GM21381 (cell line): ENCODE measurements around the gene GC.
"Not testable (repeated sequence)": the region's sequence is repeated elsewhere in the genome, so short reads cannot be mapped to it uniquely, and the experiment has no call there.

Experiments used
- ATAC-seq: cut with Tn5 transposase; IDR thresholded peaks from one replicate; pipeline ENCODE4 v1.9.1; 2021; ENCODE audit warnings: mild to moderate bottlenecking, moderate library complexity; ENCODE audit not compliant: unreplicated experiment

The GC gene

GRCh38 chr4:71768123-71768522 lies 15.8 kb downstream of the GC start:
- ATAC-seq, result no peak

- no peak for ATAC-seq
Observed at GRCh38 chr4:71765821-71766383, 18.0 kb downstream of the GC start.

DNA sequence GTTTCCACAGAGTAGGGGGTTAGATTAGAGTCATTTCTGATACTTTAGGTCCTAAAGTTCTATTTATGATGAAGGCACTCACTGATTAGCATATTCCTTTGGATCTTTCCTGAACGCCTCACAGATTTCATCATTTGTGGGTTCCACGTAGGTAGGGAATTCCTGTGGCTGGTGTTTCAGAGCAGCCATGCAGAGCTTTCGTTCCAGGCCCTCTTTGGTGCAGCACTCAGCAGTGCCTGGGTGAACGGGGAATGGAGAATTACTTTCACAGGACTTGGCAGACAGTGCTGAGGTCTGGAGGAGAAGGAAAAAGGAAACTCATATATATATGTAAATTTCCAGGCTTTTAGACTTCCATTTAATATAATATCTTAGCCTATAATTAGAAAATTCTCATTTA lies 18.5 kb downstream of the GC start:
- no peak for ATAC-seq

- no peak for ATAC-seq
Observed at GRCh38 chr4:71752383-71753042, 31.4 kb downstream of the GC start.

GRCh38 chr4:71749008-71749594 lies 34.8 kb downstream of the GC start:
- ATAC-seq, result no peak

DNA sequence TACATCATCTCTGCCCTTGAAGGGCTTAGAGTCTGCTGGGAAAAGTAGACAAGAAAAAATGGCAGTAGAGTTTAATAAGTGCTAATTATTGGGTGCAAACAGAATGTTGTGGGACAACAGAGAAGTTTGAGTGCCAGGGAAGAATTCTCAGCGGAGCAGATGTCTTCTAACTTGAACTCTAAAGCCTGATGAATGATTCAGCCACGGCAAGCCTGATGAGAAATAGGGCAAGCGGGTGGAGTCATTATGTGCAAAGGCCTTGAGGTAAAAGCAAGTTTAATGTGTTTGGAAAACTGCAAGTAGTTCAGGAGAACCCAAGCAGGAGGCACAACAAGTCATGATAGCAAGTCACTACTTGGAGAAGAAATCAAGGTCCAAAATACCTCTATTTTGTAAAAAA lies 37.5 kb downstream of the GC start:
- ATAC-seq, result no peak

- not testable (repeated sequence) for ATAC-seq
Observed at GRCh38 chr4:71738782-71739181, 45.1 kb downstream of the GC start.

DNA sequence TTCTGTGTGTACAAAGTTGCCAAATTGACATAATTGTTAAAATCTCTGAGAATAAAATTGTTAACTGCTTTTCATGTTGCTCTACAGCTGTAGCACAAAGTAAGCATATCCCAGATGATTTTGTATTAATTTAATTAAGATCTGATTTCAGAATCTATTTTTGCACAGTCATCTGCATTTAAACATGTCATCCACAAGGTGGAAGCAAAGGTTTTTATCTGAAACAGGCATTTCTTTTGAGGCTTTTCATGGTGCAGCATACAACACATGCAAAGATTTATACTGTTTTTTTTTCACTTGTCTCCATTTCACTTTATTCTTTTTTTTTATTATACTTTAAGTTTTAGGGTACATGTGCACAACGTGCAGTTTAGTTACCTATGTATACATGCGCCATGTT lies 51.2 kb downstream of the GC start:
- no peak for ATAC-seq

GRCh38 chr4:71732066-71732465 lies 51.8 kb downstream of the GC start:
- no peak for ATAC-seq

- ATAC-seq, result no peak
Observed at GRCh38 chr4:71729856-71730255, 54.0 kb downstream of the GC start.

DNA sequence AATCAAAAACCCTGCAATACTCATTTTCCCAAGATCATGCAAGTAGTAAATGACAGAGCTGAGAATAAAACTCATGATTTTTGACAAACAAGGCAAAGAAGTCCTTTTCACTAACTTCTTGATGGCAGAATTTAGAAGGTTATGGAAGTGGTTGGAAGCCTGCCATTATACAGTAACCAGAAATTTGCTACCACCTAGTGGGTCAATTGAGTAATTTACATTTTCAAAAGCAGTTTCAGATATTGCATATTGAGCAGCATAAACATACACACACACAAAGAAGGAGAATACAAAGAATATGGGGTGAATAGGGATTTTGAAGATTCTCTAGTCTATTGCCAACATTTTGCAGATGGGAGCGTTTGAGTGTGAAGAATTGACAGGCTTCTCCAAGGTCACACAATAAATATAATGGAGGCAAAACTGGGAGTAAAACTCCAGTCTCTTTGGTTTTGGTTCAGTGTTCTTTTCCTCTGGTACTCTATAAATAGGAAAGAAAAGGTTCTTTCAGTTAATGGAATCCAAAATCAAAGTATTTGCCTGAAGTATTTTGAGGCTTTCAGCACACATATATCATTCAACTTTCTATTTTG lies 70.2 kb downstream of the GC start:
- no peak for ATAC-seq

GRCh38 chr4:71711985-71712348 lies 71.9 kb downstream of the GC start:
- ATAC-seq, result no peak

GRCh38 chr4:71711044-71711984 lies 72.6 kb downstream of the GC start:
- ATAC-seq, result no peak

DNA sequence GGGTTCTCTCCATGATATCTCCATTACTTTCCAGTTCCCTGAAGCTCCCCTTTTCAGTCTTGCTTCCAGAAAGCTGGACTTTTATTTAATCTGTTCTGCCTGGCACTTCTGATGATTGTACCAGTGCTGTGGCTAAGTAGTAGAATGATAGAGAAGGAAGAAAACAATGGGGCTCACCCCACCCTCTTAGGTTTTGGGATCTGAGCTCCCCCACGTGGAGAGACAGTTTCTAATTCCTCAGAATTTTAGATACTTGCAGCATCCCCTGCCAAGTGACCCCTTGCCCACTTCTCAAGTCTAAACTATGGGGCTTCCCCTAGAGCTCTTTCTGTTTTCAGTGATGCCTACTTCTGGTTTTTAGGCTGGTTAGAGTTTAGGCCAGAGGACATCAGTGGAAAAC lies 73.9 kb downstream of the GC start:
- ATAC-seq, result no peak

- ATAC-seq, result no peak
Observed at GRCh38 chr4:71698141-71698540, 85.7 kb downstream of the GC start.

DNA sequence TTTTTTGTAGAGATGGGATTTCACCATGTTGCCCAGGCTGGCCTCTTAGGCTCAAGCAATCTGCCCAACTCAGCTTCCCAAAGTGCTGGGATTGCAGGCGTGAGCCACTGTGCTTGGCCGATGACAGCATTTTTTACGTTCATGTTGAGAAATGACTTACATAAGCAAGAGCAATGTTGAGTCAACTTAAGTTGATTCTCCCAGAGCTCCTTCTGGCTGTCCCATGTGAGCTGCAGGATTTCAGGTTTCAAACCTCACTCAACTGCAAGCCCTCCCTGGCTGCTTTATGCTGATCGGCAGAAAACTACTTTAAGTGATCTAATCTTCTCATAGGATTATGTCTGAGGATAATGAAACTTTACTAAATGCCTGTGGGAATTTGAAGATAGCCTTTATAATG lies 86.8 kb downstream of the GC start:
- no peak for ATAC-seq

DNA sequence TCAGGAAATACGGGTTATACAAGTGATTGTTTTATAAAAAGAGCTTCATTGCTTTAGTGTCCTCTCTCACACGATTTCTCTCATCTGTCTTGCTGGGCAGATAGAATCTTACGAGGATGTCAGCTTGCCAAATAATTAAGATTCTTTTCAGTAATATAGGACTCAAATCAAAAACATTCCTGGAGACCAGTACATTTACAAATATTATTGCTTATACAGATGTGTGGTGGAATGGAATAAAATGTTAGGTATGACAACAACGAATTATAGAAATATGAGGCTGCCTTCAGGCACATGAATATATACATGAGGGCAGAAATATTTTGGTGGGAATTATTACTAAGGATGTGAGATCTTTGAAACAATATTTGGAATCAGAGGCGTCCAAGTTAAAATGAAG lies 88.9 kb downstream of the GC start:
- no peak for ATAC-seq

DNA sequence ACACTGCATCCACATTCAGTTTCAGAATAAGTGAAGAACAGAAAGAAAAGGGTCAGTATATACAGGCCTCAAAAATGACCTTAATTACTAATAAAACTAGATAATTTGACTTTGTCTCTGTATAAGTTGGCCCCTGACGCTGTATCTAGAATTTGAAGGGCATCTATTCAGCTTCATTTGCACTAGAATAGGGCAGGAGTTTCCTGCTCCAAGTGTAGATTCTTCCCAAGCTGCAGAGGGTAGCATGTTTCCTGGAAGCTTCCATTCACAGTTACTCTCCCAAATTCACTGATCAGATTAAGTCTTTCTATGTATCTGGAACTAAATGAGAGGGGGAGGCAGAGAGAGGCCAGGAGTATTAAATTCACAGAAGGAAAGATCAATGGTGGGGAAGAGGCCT lies 90.9 kb downstream of the GC start:
- ATAC-seq, result no peak

DNA sequence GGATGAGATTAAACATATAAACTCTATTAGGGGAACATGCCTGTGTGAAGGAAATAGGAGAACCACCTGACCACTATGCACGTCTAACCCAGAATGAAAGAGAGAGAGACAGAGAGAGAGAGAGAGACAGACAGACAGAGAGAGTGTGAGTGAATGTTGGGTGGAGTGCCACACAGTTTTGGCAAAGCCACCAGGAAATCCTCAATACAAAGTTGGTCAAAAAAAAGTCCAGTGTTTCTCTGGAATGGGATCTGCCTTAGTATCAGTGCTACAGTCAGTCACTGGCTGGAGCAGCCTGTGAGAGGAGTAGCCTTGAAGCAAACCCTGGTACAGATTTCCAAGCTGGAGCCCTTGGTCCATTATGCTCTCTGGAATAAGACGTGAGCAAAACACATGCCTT lies 91.7 kb downstream of the GC start:
- no peak for ATAC-seq
